Measurements from ENCODE around the gene GATAD2A. TPM values are rescaled to one million over a fixed set of nuclear protein-coding genes. Genes with fewer than 3 reads are reported as not detected.

Gene GATAD2A
- total and polyA plus RNA-seq, 10 of the 15 experiments (the other 5 are each of a cell fraction or from before 2014, with no cell fraction given), result 2.6 to 173 (median 32.0) TPM

GRCh38 chr19:19385896-19386869 is 19.3 kb upstream of the GATAD2A start:
- Histone ChIP-seq H3K4me2 (ENCODE audit: control insufficient read depth, insufficient read depth) (peak overlapping the region; percentile 94), H3K4me1 (ENCODE audit: control insufficient read depth, insufficient read depth, low read length) (peaks cover 16% of the 10 kb centered on the region), H2AFZ (ENCODE audit: control insufficient read depth, low read depth, low read length) (peak overlapping the region; percentile 66), H3K36me3 (ENCODE audit: control insufficient read depth in 2 of 2, insufficient read depth in 2 of 2, low read length in 1 of 2) (no peaks in the 10 kb centered on the region), H3K4me3 (peak overlapping the region; percentile 99), H3K27me3 (replicated peaks in 1 of 2; ENCODE audit: control insufficient read depth in 2 of 2, insufficient read depth in 2 of 2, low read length in 1 of 2) (no peaks in the 10 kb centered on the region), H4K20me1 (ENCODE audit: control insufficient read depth, insufficient read depth) (no peaks in the 10 kb centered on the region), H3K9me3 (replicated peaks; ENCODE audit: control insufficient read depth, insufficient read depth, low read length) (no peaks in the 10 kb centered on the region), H3K9ac (ENCODE audit: control insufficient read depth, insufficient read depth, low read length) (peak overlapping the region; percentile 96), H3K27ac (ENCODE audit: control insufficient read depth, insufficient read depth) (peak overlapping the region; percentile 89), H3K79me2 (ENCODE audit: control insufficient read depth, insufficient read depth, low read length) (peaks cover 37% of the 10 kb centered on the region)
- WGBS (ENCODE audit: insufficient coverage, insufficient replicate concordance, low lambda C conversion rate, missing lambda C conversion rate), result 2% methylated on average over 43 of the region's 75 CpGs
- SMC1A ChIA-PET (ENCODE audit: uncharacterized antibody, unreplicated experiment), result interaction anchor here (0.7 to 1.4 kb wide), 4 partner anchors 11 to 104 kb away, joined by 3 to 10 read pairs (median 4); partner anchors contain the start of gene GATAD2A
- no peak for FAIRE-seq
- DNase-seq (ENCODE audit: low read depth, low spot score), result no peak
- RAD21 ChIA-PET (ENCODE audit: unreplicated experiment), result interaction anchor here (1.0 to 2.4 kb wide), 7 partner anchors 11 to 103 kb away, joined by 3 to 23 read pairs (median 10); partner anchors contain the start of gene GATAD2A
- in situ Hi-C loops (cut with MboI), result no loop called here
- no TSS peak for BruUV-seq (replicated peaks)
- ATAC-seq, result peak; percentile 0
- CTCF ChIA-PET, result interaction anchor here (0.5 to 1.9 kb wide), 7 partner anchors 18 to 346 kb away, joined by 3 to 20 read pairs (median 3); no protein-coding TSS in a partner anchor
- intact Hi-C loops (cut with micrococcal nuclease; ENCODE audit: unreplicated experiment), result loop anchor here (1.0 to 5.0 kb wide), 3 partner anchors 21 to 103 kb away; no protein-coding TSS in a partner anchor
- POLR2A ChIA-PET, result interaction anchor here (1.0 to 1.9 kb wide), 2 partner anchors 20 to 193 kb away, joined by 4 to 16 read pairs; partner anchors contain the start of gene GATAD2A
- TF ChIP-seq SPI1 (IDR thresholded peaks at IDR 0.05; ENCODE audit: borderline replicate concordance, insufficient read depth, low read depth, low read length), result 0 out of 2 replicates have a peak, but pooled peaks have one; percentile 1
- no peak for TF ChIP-seq E2F4 (IDR thresholded peaks at IDR 0.05; ENCODE audit: low read depth, low read length)
- peak in 2 of 3 experiments; percentile 12 to 21; a peak in 3 of 6 replicates for TF ChIP-seq CTCF (IDR thresholded peaks at IDR 0.05 in 2 of 3, conservative IDR thresholded peaks at IDR 0.05 in 1 of 3; ENCODE audit: control insufficient read depth in 2 of 3, extremely low read depth in 1 of 3, insufficient read depth in 1 of 3, low read depth in 3 of 3, low read length in 3 of 3)
- peak; percentile 68; the same call in 1 of the 2 replicates for TF ChIP-seq GATAD2B (conservative IDR thresholded peaks at IDR 0.05; ENCODE audit: low read depth)
- peak; percentile 59 for TF ChIP-seq MEF2B (IDR thresholded peaks at IDR 0.05; ENCODE audit: partially characterized antibody, poor library complexity, severe bottlenecking)
- TF ChIP-seq SUZ12 (IDR thresholded peaks at IDR 0.05; ENCODE audit: unreplicated experiment), result no peak
- TF ChIP-seq NBN (IDR thresholded peaks at IDR 0.05), result 0 out of 2 replicates have a peak, but pooled peaks have one; percentile 23
- TF ChIP-seq NR2F1 (conservative IDR thresholded peaks at IDR 0.05), result peak; percentile 65
- peak; percentile 52; the same call in 1 of the 2 replicates for TF ChIP-seq POLR2AphosphoS5 (IDR thresholded peaks at IDR 0.05; ENCODE audit: low read length)
- peak; percentile 89; the same call in 1 of the 2 replicates for TF ChIP-seq LARP7 (IDR thresholded peaks at IDR 0.05)
- TF ChIP-seq POLR2A (IDR thresholded peaks at IDR 0.05; ENCODE audit: low read depth, low read length), result peak; percentile 79
- TF ChIP-seq ZNF687 (IDR thresholded peaks at IDR 0.05), result no peak

Measured in GM12878 (cell line).